GM18502 (cell line): Measurements from ENCODE around the gene PCNA.

Experiments used
- ATAC-seq: cut with Tn5 transposase; IDR thresholded peaks from one replicate; pipeline ENCODE4 v1.9.1; 2021; ENCODE audit warnings: mild to moderate bottlenecking; ENCODE audit not compliant: unreplicated experiment, poor library complexity

Gene PCNA

GRCh38 chr20:5070570-5070969, 49.2 kb downstream of the PCNA start:
- no peak for ATAC-seq

DNA sequence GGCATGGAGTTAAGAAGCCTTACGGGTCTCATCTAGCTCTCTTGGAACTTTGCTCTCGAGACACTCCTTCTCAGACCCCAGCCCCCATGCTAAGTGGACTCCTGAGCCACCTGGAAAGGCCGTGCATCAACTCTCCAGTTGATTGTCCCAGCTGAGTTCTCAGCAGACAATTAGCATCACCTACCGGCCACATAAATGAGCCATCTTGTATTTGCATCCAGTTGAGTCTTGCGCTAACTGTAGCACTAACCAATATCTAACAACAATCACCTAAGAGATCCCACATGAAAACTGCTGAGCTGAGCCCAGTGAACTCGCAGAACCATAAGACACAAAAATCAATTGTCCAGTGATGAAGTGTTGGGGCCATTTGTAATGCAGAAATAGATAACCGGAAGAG, 49.7 kb downstream of the PCNA start:
- no peak for ATAC-seq

DNA sequence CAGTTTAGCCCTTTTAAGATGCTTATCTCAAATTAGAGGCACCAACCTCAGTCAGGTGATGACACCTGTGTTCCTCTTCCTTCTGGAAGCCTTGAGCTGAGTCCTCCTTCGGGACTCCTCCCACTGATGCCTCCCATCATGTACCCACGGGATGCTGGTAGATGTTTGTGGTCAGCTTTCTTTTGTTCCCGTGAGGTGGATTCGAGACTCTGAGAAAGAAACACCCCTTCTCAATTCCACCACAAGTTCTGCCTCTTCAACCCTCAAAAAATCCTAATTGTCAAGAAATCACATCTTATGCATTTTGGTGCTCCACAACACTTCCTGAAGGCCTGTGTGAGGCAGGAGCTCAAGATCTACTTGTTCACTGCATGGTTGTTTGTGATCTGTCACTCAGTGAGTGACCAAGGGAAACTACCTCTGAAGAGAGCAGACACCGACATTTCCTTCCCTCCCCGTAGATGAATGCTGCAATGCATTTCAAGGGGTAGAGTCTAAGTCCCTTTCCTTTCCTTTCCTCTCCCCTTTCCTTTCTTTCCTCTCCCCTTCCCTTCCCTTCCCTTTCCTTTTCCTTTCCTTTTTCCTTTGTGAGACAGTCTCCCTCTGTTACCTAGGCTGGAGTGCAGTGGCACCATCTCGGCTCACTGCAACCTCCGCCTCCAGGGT, 50.5 kb downstream of the PCNA start:
- no peak for ATAC-seq

GRCh38 chr20:5067877-5068645, 51.7 kb downstream of the PCNA start:
- ATAC-seq: no peak

GRCh38 chr20:5065879-5066383, 53.8 kb downstream of the PCNA start:
- ATAC-seq: no peak

- no peak for ATAC-seq
Observed at GRCh38 chr20:5065166-5065878, 54.4 kb downstream of the PCNA start.
